Lower lobe of right lung (tissue), 2 donors: ENCODE data around the gene VKORC1. TPM values are rescaled to one million over a fixed set of nuclear protein-coding genes. Genes with fewer than 3 reads are reported as not detected.
"Not testable (repeated sequence)": the region's sequence is repeated elsewhere in the genome, so short reads cannot be mapped to it uniquely, and the experiment has no call there.

Experiments used
- ATAC-seq, 2 donors: fragments of 200-7000 bp; cut with Tn5 transposase; one replicate each; pipeline ENCODE4 v1.9.1; 2020 to 2022; ENCODE audit warnings: mild to moderate bottlenecking in 2 of 2, moderate library complexity in 2 of 2
- DNase-seq: peaks from one replicate; pipeline ENCODE4 v3.0.0-alpha.2; 2020
- H3K27ac ChIP-seq: fragments of 200-600 bp; one replicate; pipeline ENCODE4 v1.8.0; 2022
- H3K27me3 ChIP-seq: fragments of 200-600 bp; one replicate; pipeline ENCODE4 v1.8.0; 2022; ENCODE audit warnings: low read depth
- H3K36me3 ChIP-seq: fragments of 200-600 bp; one replicate; pipeline ENCODE4 v1.8.0; 2022; ENCODE audit warnings: mild to moderate bottlenecking
- H3K4me1 ChIP-seq: fragments of 200-600 bp; one replicate; pipeline ENCODE4 v1.8.0; 2022
- H3K4me3 ChIP-seq: fragments of 200-600 bp; one replicate; pipeline ENCODE4 v1.8.0; 2022; ENCODE audit warnings: mild to moderate bottlenecking
- H3K9me3 ChIP-seq: fragments of 200-600 bp; one replicate; pipeline ENCODE4 v1.8.0; 2022
- intact Hi-C: fragments of 100-400 bp; cut with DNase I; formaldehyde crosslinking; loops from one replicate; pipeline ENCODE4 v1.11.0; 2022
- total RNA-seq: library from RNA; stranded (reverse); fragmentation: NEBNext Ultra II Directional; extraction: Animal tissue kit (Norgen Biotek cat#: 25700); gene quantifications from one replicate; pipeline ENCODE4 v1.2.1, GENCODE V29; 2021
- TF ChIP-seq, protein P1 (sequence below): fragments of 200-600 bp; IDR thresholded peaks from one replicate; pipeline ENCODE4 v1.8.0; 2022; ENCODE audit warnings: antibody characterized with exemption, mild to moderate bottlenecking
- donor health status: DM: no; HTN: yes; CAD: no; lungs with severe emphysema.

The VKORC1 gene
- total RNA-seq, 1 donor from 2014 or later: 65.6 TPM

DNA sequence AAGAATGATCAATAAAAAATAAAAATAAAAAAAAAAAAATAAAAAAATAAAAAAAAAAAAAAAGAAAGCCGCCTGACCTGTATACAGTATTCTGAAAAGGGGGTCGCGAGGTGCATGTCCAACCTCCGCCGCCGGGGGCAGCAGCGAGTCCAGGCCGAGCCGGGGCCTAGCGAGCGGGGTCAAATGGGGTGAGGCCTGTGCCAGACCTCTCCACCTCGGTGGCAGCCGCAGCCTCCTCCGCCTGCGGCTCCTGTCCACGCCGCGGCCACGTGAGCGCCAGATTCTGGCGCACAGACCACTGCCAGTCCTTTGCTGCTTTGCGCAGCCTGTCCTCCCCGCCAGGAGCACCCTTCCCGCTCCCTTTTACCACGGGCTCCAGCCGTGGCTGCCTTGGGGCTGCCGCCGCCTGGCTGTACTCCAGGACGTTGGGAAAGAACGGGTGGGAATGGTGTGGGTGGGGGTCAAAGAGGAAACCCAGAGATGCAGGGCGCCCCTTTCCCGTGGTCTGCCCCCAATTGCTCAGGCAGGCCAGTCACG lies 11.1 kb upstream of the VKORC1 start:
- Histone ChIP-seq H3K36me3 (peaks cover 15% of the 10 kb centered on the region), H3K27me3 (no peaks in the 10 kb centered on the region), H3K4me3 (peak overlapping the region; percentile 39), H3K27ac (peak overlapping the region; percentile 73), H3K4me1 (peaks cover 20% of the 10 kb centered on the region), H3K9me3 (no peaks in the 10 kb centered on the region)
- TF ChIP-seq, protein P1, sequence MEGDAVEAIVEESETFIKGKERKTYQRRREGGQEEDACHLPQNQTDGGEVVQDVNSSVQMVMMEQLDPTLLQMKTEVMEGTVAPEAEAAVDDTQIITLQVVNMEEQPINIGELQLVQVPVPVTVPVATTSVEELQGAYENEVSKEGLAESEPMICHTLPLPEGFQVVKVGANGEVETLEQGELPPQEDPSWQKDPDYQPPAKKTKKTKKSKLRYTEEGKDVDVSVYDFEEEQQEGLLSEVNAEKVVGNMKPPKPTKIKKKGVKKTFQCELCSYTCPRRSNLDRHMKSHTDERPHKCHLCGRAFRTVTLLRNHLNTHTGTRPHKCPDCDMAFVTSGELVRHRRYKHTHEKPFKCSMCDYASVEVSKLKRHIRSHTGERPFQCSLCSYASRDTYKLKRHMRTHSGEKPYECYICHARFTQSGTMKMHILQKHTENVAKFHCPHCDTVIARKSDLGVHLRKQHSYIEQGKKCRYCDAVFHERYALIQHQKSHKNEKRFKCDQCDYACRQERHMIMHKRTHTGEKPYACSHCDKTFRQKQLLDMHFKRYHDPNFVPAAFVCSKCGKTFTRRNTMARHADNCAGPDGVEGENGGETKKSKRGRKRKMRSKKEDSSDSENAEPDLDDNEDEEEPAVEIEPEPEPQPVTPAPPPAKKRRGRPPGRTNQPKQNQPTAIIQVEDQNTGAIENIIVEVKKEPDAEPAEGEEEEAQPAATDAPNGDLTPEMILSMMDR: peak; percentile 82
- intact Hi-C loops: no loop called here
- ATAC-seq: peak; percentile 91 to 95
- DNase-seq: peak; percentile 92

DNA sequence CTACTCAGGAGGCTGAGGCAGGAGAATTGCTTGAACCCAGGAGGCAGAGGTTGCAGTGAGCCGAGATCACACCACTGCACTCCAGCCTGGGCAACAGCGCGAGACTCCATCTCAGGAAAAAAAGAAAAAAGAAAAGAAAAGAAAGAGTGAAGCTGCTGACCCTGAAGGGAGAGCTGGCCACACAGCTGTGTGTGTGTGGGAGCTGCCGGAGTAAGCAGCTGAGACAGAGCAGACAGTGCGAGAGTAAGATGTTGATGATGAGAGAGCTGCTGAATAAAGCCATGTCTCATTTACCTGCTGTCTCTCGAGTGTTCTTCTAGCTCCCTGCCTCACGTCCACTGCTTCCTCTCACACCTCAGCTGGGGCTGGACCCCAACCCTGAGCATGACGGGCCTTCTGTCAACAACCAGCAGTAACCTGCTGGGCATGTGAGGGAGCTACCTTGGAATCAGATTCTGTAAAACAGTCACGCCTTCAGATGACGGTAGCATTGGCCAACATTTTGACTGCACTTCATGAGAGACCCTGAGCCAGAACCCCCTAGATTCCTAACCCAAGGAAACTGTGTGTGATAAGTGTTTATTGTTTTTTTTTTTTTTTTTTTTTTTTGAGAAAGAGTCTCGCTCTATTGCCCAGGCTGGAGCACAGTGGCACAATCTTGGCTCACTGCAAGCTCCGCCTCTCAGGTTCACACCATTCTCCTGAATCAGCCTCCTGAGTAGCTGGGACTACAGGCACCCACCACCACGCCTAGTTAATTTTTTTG lies 6.5 kb upstream of the VKORC1 start:
- DNase-seq, H3K27ac ChIP-seq, H3K4me1 ChIP-seq, ATAC-seq, H3K9me3 ChIP-seq, intact Hi-C loops, H3K36me3 ChIP-seq, H3K27me3 ChIP-seq, H3K4me3 ChIP-seq: not testable (repeated sequence)

DNA sequence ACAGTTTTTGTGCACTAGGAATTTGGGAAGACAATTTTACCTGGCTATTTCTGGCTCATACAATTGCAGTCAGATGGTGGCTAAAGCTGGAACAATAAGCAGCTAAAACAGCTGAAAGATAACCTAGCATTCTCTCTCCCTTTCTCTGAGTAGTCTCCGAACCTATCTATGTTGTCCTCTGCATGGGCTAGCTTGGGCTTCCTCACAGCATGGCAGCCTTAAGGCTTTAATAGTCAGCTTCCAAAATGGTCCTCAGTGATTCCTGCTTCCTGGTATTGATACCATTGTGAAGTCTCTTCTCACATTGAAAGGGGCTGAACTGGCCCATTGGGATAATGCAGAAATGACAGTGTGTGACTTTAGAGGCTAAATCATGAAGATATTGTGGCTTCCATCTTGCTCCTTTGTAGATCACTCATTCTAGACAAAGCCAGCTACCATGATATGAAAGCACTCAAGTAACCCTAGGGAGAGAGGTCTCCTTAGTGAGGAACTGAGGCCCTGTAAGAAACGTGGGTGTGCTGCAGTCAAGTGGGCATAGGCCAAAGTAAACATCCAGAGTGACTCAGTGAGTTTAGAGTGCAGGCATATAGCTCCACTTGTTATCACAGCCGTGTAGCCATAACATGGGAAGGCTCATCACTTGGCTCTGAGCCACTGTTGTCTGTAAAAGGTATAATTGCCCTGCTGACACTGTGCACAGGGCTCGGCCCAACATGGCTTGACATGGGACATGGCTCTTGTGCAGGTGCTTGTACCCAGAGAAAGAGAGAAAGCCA lies 5.5 kb upstream of the VKORC1 start:
- no peaks in the 10 kb centered on the region for H3K9me3 ChIP-seq
- TF ChIP-seq, protein P1: no peak
- H3K27ac ChIP-seq: no peak overlapping the region
- no peak overlapping the region for H3K4me3 ChIP-seq
- no peaks in the 10 kb centered on the region for H3K27me3 ChIP-seq
- intact Hi-C loops: no loop called here
- peaks cover 12% of the 10 kb centered on the region for H3K4me1 ChIP-seq
- ATAC-seq (no peak), DNase-seq (no peak)
- no peaks in the 10 kb centered on the region for H3K36me3 ChIP-seq

DNA sequence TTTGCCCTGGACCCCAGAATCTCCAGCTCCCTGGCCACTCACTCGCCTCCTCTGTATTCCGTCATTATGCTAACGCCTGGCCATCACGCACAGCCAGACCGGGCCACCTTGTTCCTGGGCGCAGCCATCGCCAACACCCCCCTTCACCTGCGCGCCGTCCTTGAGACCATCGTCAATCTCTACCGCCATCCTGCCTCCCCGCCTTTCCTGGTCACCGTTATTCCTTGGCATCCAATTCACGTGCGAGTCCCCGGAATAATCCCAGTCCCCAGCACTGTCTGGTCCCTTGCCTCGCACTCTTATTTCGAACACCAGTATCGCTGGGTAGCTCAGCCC lies 541 bp downstream of the VKORC1 start:
- ATAC-seq: peak; percentile 10 to 45
- TF ChIP-seq, protein P1: no peak
- no peak for DNase-seq
- no peaks in the 10 kb centered on the region for H3K9me3 ChIP-seq
- H3K4me3 ChIP-seq: peak overlapping the region; percentile 93
- peak overlapping the region; percentile 89 for H3K27ac ChIP-seq
- peaks cover 25% of the 10 kb centered on the region for H3K4me1 ChIP-seq
- peaks cover 24% of the 10 kb centered on the region for H3K36me3 ChIP-seq
- intact Hi-C loops: no loop called here
- no peaks in the 10 kb centered on the region for H3K27me3 ChIP-seq

DNA sequence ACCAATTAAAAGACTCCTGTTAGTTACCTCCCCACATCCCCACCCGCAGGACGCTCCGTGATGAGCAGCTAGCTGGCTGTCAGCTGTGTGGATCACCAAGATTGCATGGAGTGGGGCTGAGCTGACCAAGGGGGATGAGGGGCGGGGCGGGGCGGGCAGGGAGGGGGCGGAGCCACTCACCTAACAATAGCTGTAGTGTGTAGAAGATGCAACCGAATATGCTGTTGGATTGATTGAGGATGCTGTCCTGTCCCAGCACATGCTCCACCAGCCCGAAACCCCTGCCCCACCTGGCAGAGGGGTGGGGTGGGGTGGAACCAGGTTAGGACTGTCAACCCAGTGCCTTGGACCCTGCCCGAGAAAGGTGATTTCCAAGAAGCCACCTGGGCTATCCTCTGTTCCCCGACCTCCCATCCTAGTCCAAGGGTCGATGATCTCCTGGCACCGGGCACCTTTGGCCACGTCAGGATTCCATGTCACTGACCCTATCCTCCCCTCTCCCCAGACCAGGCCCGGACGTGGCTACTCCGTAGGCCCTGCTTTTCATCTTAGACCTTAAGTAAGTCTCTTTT lies 1.4 kb downstream of the VKORC1 start:
- TF ChIP-seq, protein P1: no peak
- no peak overlapping the region for H3K27ac ChIP-seq
- H3K27me3 ChIP-seq: no peaks in the 10 kb centered on the region
- no peaks in the 10 kb centered on the region for H3K9me3 ChIP-seq
- peaks cover 25% of the 10 kb centered on the region for H3K4me1 ChIP-seq
- peak overlapping the region; percentile 93 for H3K4me3 ChIP-seq
- peaks cover 30% of the 10 kb centered on the region for H3K36me3 ChIP-seq
- DNase-seq (no peak), ATAC-seq (no peak)
- intact Hi-C loops: no loop called here
